Measurements from ENCODE around the gene CFAP46. TPM values are rescaled to one million over a fixed set of nuclear protein-coding genes. Genes with fewer than 3 reads are reported as not detected.
"Not testable (repeated sequence)": the region's sequence is repeated elsewhere in the genome, so short reads cannot be mapped to it uniquely, and the experiment has no call there.

CFAP46 gene
- total RNA-seq, 1 donor from 2014 or later, result 3.0 TPM

DNA sequence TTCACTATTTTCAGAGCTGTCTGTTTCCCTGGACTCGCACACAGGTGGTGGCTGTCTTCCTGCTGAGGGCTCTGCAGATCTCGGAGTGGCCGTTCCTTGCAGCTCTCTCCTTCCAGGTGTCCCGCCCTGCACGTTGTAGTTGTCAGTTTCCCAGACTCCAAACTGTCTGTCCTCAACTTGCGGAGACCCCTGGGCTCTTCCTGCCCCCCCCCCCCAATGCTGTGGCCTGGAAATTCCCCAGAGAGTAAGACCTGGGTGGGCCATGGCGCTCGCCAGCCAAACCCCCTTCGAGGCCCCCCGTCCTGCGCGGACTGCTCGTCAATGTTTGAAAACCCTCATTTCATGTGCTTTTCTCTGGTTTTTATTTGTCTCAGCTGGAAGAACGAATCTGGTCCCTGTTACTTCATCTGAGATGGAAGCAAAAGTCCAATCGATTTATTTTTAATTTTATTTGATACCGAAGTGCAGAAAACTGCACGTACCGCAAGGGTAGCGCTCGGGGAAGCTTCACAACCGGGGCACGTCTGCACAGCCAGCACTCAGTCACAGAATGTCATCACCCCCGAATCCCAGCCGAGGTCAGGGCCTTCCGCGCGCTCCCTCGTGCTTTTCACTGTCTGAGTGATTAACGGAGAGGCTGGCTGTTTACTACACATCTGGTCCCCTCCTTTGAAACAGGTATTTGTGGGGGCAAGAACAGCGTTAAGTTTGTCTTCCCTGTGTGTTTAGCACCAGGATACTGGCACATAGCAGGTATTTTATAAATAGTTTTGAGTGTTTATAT, 110.0 kb downstream of the CFAP46 start:
- DNase-seq (ENCODE audit: low read depth, low spot score), result no peak

DNA sequence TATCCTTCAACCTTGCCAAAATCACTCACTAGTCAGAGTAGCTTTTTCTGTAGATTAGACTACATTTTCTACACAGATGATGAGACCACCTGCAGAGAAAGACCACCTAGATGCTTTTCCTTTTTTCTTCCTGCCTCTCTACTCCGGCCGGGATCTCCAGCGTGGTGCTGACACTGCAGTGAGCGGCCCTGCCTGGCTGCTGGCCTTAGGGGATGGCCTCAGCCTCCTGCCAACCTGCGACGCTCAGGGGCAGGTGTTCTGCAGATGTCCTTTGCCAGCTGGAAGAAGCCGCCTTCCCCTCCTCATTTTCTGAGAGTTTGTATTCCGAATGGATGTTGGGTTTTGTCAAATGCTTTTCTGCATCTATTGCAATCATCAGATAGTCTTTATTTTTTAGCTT, 113.0 kb downstream of the CFAP46 start:
- no peak for DNase-seq (ENCODE audit: low read depth, low spot score)

DNA sequence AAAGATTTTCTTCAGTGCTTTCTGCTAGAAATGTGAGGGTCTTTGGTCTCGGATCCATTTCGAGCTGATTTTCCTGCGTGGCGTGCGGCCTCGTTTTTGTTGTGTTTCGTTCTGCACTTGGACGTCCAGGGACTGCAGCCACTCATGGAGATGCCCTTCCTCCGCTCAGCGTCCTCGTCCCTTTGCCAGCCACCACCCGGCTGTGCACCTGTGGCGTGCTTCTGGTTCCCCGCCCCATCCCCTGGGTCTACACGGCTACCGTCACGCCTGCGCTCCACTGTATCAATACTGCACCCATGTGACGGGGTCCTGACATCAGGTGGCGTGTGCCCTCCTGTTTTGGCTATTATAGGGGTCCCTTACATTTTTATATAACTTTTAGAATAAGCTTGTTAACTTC, 113.7 kb downstream of the CFAP46 start:
- DNase-seq (ENCODE audit: low read depth, low spot score), result no peak

DNA sequence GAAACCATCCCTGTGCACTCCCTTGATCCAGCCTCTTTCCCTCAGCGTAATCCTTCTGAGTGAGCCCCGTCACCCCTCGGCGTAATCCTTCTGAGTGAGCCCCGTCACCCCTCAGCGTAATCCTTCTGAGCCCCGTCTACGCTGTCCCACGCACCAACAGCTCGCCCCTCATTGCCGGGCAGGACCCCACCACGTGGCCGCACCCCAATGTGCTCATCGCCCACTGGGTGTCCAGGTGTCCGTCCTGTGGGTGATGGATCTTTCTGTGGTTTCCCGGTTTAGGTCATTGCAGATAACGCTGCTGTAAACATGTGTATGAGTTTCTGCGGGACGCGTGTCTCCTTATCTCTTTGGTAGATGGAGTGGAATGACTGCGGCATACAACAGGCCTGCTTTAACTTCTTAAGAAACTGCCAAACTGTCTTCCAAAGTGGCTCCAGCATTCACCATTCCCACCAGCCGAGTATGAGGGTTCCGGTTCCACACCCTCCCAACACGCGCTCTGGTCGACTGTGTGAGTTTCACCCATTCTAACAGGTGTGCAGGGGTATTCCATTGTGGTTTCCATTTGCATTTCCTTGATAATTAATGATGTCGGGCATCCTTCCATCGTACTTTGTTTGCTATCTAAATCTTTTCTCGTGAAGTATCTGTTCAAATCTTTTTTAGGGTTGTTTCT, 114.4 kb downstream of the CFAP46 start:
- no peak for DNase-seq (ENCODE audit: low read depth, low spot score)

DNA sequence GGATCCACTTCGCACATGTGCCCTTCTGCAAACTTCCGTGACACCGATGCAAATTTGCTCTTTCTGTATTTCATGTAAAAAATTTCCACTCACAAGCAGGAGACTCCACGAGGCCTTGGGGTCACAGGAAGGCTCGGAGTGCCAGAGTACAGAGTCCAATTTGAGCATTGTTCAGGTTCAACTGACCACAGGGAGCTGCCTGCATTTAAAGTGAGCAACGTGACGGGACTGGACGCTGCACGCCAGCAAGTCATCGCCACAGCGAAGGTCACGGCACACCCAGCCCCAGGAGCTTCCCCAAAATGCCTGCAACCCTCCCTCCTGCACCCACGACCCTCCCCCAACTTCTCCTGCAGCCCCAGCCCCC, 115.0 kb downstream of the CFAP46 start:
- no peak for DNase-seq (ENCODE audit: low read depth, low spot score)

DNA sequence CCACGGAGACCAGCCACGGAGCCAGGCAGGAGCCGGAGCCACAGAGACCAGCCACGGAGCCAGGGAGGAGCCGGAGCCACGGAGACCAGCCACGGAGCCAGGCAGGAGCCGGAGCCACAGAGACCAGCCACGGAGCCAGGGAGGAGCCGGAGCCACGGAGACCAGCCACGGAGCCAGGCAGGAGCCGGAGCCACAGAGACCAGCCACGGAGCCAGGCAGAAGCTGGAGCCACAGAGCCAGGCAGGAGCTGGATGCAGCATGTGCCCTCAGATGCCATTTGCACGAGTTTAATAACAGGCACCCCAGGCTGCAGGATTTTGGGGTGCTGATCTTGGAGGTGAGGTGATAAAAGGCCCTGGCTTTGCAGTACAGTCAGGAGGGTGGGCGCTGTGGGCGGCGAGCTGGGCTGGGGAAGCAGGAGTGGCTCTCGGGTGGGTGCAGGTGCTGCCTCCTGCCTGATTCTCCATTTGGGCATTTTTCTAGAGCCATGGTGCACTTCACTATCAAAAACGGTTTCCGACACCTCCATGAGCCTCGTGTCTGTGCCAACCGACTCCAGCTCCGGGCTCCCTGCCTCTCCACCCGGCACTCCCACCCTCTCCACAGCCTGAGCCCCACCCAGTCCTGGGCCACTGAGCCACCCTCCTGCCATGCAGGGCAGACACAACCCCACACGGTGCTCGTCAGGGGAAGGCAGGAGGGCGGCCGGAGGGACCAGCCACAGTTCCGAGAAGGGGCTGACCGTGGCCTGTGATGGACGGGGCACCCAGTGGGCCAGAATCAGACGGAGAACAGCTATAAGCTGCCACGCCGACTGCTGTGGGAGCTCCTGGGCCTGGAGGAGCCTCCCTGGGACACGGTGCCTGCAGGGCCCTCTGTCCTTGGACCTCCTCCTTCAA, 115.6 kb downstream of the CFAP46 start:
- no peak for DNase-seq (ENCODE audit: low read depth, low spot score)

DNA sequence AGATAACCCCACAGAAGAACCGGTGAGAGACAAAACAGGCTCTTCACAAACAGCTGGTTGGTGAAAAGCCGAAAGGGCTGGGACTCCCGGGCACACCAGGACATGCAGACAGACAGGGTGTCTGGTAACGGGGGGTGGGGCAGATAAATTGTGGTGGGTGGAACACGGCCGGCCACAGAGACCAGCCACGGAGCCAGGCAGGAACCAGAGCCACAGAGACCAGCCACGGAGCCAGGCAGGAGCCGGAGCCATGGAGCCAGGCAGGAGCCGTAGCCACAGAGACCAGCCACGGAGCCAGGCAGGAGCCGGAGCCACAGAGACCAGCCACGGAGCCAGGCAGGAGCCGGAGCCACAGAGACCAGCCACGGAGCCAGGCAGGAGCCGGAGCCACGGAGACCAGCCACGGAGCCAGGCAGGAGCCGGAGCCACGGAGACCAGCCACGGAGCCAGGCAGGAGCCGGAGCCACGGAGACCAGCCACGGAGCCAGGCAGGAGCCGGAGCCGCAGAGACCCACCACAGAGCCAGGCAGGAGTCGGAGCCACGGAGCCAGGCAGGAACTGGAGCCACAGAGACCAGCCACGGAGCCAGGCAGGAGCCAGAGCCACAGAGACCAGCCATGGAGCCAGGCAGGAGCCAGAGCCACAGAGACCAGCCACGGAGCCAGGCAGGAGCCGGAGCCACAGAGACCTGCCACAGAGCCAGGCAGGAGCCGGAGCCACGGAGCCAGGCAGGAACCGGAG, 116.4 kb downstream of the CFAP46 start:
- DNase-seq (ENCODE audit: low read depth, low spot score), result not testable (repeated sequence)

DNA sequence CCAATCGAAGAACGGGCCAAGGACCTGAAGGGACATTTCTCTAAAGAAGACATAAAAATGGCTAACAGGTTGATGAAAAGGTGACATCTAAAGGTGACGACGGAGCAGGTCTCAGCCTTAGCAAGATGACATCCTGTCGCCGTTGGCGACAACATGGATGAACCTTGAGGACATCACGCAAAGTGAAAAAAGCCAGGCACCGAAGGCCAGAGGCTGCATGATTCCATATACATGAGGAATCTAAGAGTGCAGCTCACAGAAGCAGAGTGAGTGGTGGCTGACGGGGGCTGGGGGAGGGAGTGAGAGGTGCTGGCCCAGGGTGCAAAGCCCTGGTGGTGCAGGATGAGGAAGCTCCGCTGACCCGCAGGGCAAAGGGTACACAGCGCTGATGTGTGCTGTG, 122.3 kb downstream of the CFAP46 start:
- no peak for DNase-seq (ENCODE audit: low read depth, low spot score)

DNA sequence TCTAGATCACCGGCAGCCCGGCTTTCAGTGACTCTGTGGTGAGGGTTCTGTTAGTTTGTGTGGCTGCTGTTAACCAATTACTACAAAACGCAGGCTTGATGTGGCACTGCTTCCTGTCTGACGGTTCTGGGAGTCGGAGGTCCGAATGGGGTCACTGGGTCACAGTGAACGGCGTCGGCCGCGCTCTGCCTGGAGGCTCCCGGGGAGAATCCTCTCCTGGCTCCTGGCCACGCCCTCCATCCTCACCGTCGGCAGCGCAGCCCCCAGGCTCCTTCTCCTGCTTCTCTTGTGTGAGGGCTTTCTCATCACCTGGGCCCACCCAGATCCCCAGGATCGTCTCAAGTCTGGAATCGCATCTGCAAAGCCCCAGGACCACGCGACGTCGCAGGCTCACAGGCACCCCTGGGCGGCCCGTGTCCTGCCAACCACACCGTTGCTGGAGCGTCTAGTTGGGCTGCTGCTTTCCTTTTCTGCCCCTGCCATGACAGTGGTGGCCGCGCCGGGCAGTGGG, 124.6 kb downstream of the CFAP46 start:
- DNase-seq (ENCODE audit: low read depth, low spot score), result no peak

DNA sequence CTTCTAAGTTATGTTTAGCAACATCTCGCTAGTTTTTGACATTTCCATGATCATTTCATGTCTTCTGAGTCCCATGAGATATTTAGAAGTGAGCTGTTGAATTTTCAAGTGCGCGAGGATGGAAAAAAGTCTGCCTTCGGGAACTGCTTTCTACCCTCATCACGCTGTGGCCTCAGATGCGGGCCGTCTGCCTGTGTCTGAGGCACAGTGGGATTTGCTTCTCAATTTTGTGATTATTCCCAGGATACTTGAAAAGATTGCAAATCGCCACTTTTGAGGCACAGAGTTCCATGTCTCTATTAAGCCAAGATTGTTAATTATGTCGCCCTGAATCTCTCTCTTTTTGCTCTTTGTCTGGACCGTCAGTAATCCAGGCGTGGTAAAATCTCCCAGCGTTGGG, 125.7 kb downstream of the CFAP46 start:
- DNase-seq (ENCODE audit: low read depth, low spot score), result no peak

DNA sequence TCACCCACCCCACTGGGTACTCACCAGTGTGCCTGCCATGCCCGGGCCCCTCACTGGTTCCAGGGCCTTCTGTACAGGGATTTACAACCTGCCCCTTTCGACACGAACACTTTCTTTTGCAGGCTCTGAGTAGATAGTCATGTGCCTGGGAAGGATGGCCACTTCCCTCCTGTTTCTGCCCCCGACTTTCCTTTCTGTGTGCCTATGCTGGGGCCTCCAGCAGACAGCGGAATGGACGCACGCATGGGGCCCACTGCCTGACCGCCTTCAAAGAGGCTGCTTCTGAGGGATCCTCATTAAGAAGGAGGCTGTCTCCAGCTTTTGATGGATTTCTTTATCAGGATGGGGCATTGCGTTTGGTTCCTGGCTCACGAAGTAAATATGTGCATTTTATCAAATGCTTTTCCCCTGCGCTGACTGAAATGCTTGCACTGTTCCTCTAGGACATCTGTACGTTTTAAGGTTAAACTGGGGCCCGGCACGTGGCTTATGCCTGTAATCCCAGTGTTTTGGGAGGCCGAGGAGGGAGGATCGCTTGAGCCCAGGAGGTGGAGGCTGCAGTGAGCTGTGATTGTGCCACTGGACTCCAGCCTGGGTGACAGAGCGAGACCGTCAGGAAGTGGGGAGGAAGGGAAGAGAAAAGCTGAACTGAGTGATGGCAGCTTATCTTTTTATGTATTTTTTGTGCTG, 127.1 kb downstream of the CFAP46 start:
- DNase-seq (ENCODE audit: low read depth, low spot score), result no peak

DNA sequence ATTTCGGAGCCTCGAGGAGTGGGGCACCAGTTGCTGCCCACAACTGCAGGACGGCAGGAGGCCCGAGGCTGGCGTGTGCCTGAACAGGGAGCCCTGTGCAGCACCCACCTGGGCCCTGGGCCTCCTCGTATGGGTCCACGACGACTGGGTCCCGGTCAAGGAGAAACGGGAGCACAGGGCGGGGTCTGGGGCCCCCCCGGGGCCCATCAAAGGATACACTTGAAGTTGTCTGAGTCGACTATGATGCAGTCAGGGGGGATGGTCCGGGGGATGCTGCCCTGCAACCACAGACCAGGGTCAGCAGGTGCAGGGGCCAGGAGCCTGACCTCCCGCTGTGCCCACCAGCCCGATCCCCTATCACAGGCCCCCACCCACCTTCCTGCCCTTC, 127.9 kb downstream of the CFAP46 start:
- DNase-seq (ENCODE audit: low read depth, low spot score), result no peak

DNA sequence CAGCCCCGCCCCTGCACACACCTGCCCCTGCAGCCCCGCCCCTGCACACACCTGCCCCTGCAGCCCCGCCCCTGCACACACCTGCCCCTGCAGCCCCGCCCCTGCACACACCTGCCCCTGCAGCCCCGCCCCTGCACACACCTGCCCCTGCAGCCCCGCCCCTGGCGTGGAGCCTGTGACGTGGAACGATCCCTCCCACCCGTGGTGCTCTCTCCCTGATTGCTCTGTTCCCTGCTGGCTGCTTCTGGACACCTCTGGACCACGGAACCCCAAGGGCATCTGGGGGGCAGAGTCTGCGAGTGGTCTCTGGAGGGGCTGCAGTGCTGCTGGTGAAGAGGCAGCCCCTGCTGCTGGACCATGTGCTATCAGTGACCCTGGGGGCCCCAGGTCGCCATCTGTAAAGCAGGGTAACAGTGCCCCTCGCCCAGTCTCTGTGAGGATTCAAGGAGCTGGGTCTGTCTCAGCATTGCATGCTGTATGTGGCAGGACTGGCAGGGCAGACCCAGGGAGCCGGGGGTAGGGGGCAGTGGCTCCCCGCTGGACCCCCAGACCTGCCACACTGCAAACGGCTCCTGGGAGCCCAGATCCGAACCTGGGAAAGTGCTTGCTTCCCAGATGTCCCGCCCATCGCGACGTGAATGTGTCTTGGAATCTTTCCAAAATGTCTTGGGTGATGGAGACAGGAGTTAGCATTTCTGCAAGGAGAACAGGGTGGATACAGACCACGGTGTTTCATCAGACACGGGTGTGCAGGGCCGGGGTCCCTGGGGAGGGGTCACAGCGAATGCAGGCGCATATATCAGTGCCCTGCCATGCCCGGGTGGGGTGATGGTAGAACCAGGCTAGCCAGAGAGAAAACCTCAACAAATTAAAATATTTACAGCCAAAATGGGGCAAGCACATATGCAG, 128.6 kb downstream of the CFAP46 start:
- DNase-seq (ENCODE audit: low read depth, low spot score), result no peak

DNA sequence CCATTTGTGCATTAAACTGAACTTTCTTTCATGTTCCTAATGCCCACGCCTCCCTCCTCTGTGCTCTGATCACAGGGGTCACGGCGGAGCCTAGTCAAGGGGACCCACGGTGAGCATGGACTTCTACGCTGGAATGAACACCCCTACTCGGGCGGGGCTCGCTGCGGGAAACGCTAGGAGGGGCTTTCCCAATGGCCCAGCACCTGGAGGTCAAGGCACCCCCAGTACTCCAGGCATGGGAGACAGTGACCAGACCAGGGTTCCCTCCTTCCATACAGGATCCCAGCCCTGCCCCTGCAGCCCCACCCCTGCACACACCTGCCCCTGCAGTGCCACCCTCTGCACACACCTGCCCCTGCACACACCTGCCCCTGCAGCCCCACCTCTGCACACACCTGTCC, 129.4 kb downstream of the CFAP46 start:
- no peak for DNase-seq (ENCODE audit: low read depth, low spot score)

DNA sequence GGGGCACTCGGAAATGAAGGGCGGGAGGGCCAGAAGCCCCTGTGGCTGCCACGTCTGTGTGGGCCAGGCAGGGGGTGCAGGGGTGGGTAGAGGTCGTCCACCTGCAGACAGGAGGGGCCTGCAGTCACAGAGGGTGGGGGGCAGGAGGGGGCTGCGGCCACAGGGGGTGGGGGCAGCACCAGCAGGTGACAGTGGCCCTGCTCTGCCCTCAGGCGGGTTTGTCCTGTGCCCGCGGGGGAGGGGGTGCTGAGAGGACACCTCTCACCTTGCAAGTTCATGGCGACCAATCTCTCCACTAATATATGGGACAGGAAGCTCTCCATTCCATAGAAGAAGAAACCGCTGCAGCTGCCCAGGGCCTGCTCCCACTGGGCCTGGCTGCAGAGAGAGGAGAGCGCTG, 129.8 kb downstream of the CFAP46 start:
- DNase-seq (ENCODE audit: low read depth, low spot score), result no peak

DNA sequence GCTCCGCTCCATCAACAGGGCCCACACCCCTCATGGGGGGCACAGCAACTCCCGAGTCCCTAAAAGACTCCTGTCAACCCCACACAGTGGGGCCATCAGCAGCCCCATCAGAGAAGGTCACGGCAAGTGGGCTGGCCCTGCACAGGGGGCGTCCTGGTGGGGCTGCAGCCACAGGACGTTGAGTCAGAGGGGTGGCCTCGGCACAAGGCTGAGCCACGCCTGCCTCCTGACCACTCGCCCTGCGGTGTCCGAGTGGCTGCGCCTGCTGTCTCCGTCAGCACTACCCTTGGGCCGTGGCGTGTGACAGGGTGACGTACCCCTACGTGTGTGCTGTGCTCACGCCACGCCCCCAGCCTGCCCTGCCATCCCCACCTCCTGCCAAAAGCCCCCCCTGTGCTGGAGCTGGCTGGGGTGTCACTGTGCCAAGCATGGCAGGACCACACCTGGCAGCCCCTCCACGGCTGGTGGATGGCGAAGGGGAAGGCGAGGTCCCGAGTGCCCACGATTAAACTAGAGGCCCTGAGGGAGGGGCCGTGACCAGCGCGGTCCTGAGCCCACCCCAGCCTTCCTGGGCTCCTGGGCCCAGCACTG, 130.4 kb downstream of the CFAP46 start:
- no peak for DNase-seq (ENCODE audit: low read depth, low spot score)

DNA sequence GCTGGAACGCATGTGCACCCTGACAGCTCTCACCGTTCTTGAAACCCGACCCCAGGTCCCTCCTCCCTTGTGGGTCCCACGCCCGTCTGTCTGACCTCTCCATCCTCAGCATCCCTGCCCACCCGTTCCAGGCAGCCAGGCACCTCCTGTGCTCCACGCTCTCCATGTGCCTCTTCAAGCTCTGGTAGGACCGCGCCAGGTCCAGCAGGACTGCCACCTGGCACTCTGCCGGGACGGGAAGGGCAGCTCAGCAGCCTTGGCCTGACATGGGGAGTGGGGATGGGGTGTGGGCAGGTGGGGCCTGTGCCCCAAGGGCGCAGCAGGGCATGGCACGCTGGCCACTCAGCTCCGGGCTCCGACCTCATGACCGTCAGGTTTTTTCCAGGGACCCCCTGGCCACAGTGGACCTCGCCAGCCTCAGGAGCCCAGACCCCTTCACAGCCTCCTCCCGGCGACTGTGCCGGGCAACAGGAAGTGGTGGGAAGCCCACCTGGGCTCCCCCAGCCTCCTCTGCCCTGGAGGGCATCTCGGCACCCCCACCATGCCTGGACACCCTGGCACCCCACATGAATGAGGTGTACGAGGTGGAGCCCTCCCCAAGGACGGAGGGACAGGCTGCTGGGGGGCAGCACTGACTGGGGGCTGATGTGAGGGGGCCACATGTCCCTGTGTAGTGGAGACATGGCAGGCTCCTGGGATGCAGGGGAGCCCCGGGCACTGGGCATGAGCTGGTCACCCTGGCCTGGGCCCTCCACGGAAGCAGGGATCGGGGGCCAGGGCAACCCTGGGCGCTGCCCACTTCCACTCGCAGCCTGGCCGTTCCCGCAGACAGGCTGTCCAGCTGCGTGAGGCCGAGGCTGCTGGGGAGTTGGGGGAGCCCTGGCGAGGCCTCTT, 131.3 kb downstream of the CFAP46 start:
- DNase-seq (ENCODE audit: low read depth, low spot score), result no peak

DNA sequence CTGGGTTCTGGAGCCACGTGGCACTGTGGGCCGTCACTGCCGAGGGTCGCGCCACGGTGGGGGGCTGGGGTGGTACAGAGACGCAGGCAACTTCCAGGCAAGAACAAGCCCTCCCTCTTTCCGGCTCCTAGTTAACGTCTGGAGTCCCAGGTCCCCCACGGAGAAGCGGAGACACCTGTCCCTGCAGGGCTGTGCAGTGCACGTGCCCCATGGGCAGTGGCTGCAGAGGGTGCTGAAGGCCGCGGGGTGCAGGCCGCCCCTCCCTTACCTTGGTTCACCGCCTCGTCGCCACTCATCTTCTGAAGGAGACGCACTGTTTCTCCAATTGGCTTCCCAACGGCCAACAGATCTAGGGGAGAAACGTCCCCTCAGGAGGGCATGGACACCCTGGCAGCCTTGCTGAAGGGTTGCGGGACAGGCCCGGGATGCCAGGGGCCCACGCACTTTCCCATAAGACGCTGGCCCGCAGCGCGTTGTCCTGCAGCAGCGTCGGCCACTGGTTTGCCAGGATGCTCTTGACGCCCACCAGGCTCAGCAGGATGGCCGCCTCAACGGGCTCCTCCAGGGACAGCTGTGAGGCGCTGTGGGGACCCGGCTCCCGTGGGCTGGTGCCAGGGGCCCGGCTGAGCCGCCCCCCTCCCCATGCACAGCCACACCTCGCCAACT, 132.1 kb downstream of the CFAP46 start:
- no peak for DNase-seq (ENCODE audit: low read depth, low spot score)
